ENCODE measurements around the gene KCTD4. TPM values are rescaled to one million over a fixed set of nuclear protein-coding genes. Genes with fewer than 3 reads are reported as not detected.
A peak's percentile ranks its signal among the peaks of the same experiment; 100 is the strongest.

Gene KCTD4
- polyA plus RNA-seq, 1 experiment = 0.10 TPM

DNA sequence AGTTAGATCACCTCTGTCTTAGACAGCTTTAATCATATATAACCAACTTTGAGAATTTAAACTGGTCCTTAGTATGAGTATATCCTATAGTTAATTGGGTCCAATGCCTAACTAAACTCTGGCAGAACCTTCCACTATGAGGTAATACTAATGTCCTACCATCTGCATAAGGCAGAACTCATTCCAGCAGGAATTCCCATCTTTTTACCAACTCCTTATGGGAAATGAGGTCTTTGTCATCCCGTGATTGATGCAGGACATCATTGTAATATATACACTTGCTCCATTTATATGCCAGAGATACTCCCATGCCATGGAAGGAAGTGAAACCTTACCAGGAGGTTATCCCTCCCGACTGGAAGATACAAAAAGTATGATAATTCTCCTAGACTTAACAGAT lies 2.8 kb downstream of the KCTD4 start:
- H3K27me3 ChIP-seq (ENCODE audit: control insufficient read depth, insufficient read depth, low read length) = no peaks in the 10 kb centered on the region
- H3K4me3 ChIP-seq (ENCODE audit: low read depth, low read length) = no peak overlapping the region
- TF ChIP-seq, protein P1, sequence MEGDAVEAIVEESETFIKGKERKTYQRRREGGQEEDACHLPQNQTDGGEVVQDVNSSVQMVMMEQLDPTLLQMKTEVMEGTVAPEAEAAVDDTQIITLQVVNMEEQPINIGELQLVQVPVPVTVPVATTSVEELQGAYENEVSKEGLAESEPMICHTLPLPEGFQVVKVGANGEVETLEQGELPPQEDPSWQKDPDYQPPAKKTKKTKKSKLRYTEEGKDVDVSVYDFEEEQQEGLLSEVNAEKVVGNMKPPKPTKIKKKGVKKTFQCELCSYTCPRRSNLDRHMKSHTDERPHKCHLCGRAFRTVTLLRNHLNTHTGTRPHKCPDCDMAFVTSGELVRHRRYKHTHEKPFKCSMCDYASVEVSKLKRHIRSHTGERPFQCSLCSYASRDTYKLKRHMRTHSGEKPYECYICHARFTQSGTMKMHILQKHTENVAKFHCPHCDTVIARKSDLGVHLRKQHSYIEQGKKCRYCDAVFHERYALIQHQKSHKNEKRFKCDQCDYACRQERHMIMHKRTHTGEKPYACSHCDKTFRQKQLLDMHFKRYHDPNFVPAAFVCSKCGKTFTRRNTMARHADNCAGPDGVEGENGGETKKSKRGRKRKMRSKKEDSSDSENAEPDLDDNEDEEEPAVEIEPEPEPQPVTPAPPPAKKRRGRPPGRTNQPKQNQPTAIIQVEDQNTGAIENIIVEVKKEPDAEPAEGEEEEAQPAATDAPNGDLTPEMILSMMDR (IDR thresholded peaks at IDR 0.05; ENCODE audit: insufficient read depth, low read depth, low read length) = no peak
- peaks cover 1% of the 10 kb centered on the region; the same call in 1 of the 2 replicates for H3K36me3 ChIP-seq (ENCODE audit: control insufficient read depth, insufficient read depth, low read length)
- DNase-seq (ENCODE audit: low read depth) = no peak
- ChIA-PET POLR2A (no interaction called here), CTCF (interaction anchor here (0.9 kb wide), 1 partner anchor 83 kb away, joined by 4 read pairs; no protein-coding TSS in a partner anchor)

DNA sequence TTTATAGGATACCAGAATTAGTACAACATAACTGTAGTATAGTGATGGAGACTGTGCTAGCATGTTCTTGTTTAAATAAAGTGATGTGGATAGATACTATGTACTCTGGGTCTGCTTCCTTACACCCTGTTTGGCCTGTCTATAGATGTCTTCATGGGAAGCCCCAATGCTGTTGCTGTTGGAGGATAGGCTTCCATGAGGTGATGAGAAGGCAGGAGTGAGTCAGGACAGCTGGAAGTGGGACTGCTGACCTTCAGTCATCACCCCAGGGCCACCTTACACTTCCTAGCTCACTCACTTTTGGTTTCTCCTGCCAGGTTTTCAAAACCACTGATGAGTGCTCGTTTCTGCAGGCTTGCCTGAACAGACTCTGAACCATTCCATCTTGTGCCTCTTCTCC lies 4.2 kb downstream of the KCTD4 start:
- TF ChIP-seq, protein P1 (IDR thresholded peaks at IDR 0.05; ENCODE audit: insufficient read depth, low read depth, low read length) = no peak
- Histone ChIP-seq H3K27me3 (ENCODE audit: control insufficient read depth, insufficient read depth, low read length) (no peaks in the 10 kb centered on the region), H3K4me3 (ENCODE audit: low read depth, low read length) (no peak overlapping the region), H3K36me3 (ENCODE audit: control insufficient read depth, insufficient read depth, low read length) (no peaks in the 10 kb centered on the region)
- CTCF ChIA-PET = no interaction called here
- POLR2A ChIA-PET = no interaction called here
- no peak for DNase-seq (ENCODE audit: low read depth)

DNA sequence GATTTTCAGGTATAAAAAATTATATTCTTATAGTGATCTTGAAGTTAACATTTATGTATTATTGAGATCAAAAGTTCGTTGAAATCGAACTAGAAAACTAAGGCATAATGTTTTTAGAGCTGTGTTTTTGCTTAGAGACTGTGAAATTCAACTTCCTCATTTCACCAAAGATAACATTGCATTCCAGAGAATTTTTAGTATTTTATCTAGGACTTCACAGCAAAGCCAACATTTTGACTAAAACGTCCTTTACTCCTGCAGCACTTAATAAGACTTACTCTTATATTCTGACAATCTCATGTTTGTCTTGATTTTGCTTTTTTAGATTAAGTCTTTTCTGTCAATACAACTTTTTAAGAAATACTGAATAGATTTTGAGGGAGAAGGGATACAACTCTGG lies 4.7 kb downstream of the KCTD4 start:
- ChIA-PET POLR2A (no interaction called here), CTCF (no interaction called here)
- no peak for DNase-seq (ENCODE audit: low read depth)
- TF ChIP-seq, protein P1 (IDR thresholded peaks at IDR 0.05; ENCODE audit: insufficient read depth, low read depth, low read length) = no peak
- Histone ChIP-seq H3K36me3 (ENCODE audit: control insufficient read depth, insufficient read depth, low read length) (no peaks in the 10 kb centered on the region), H3K4me3 (ENCODE audit: low read depth, low read length) (no peak overlapping the region), H3K27me3 (ENCODE audit: control insufficient read depth, insufficient read depth, low read length) (no peaks in the 10 kb centered on the region)

DNA sequence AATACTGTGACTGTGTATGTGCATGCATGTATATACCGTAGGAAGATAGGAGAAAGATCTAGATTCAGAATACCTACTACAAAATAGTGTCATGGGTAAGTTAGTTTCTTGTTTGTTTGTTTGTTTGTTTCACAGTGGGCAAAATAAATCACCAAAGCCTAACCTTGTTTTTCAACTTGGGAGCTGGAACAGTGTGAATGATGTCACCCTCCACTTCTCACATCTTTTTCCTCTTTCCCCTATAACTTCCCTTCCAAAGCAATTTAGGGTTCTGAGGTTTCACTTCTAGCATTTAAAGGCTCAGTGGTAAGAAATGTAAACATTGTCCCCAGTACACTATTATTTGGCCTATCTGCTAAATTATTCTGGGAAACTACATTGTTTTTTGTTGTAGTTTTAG lies 5.4 kb downstream of the KCTD4 start:
- POLR2A ChIA-PET = no interaction called here
- CTCF ChIA-PET = no interaction called here
- no peak overlapping the region for H3K4me3 ChIP-seq (ENCODE audit: low read depth, low read length)
- TF ChIP-seq, protein P1 (IDR thresholded peaks at IDR 0.05; ENCODE audit: insufficient read depth, low read depth, low read length) = no peak
- no peaks in the 10 kb centered on the region for H3K36me3 ChIP-seq (ENCODE audit: control insufficient read depth, insufficient read depth, low read length)
- DNase-seq (ENCODE audit: low read depth) = no peak
- H3K27me3 ChIP-seq (ENCODE audit: control insufficient read depth, insufficient read depth, low read length) = no peaks in the 10 kb centered on the region

DNA sequence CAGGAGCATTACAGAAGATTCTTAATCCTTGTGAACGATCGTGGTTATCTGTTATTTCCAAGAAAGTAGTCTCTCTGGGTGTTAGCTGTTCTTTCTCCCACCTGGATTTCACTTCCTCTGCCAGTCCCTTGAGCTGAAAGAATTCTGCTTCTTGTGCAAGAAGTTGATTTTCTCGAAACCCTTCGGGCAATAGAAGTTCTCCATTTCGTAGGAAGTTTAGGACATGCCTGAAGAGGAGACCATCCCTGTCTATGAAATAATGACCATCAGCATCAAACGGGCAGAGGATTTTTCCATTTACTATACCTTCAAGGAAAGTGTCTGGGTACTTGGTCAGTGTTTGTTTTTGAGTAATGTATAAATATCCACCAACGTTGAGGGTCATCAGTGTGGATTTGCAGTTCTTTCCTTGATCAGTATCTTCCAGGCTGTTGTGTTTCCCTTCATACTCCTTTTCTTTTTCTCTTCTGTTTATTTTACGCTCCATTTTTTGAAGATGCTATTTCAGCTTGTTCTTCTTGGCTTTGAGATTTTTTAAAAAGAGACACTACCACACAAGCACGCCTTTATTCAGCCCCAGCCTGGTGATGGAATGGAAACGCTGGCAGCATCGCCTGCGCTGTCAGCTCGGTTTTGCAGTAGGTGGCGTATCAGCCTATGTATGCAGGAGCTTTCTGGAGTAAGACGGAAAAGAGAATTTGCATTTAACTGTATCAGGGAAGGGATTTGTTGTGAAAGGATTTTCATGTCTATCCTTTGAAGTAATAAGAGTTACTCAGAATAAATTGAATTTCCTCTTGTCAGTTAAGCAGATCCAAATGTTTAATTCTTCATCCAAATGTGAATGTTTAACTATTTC lies 6.5 kb downstream of the KCTD4 start:
- TF ChIP-seq, protein P1 (IDR thresholded peaks at IDR 0.05; ENCODE audit: insufficient read depth, low read depth, low read length) = 0 out of 2 replicates have a peak, but pooled peaks have one; percentile 12
- ChIA-PET CTCF (interaction anchor here (0.6 to 2.0 kb wide), 3 partner anchors 13 to 147 kb away, joined by 3 to 6 read pairs (median 4); no protein-coding TSS in a partner anchor), POLR2A (no interaction called here)
- H3K27me3 ChIP-seq (ENCODE audit: control insufficient read depth, insufficient read depth, low read length) = no peaks in the 10 kb centered on the region
- no peak overlapping the region for H3K4me3 ChIP-seq (ENCODE audit: low read depth, low read length)
- no peak for DNase-seq (ENCODE audit: low read depth)
- no peaks in the 10 kb centered on the region for H3K36me3 ChIP-seq (ENCODE audit: control insufficient read depth, insufficient read depth, low read length)
